ENCODE measurements around the gene PCSK7. TPM values are rescaled to one million over a fixed set of nuclear protein-coding genes. Genes with fewer than 3 reads are reported as not detected.

The PCSK7 gene
- total and polyA plus RNA-seq, 4 experiments from 2014 or later, result 33.3 to 325 (median 192) TPM

DNA sequence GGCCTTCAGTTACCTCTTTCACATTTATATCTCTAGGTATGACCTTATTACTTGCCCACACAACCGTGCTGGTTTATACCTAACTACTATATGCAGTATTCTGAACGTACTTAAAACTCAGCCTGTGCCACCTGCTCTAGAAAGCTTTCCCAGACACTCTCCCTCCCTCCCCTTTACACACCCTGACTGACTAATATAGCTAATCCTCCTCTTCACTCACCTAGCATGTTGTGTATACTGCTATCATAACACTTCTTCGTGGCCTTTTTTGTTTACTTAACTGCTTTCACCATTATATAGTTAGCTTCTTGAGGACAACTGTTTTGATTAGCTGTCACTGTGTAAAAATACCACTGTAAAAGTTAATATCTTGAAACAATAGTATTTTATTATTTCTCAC, 24.1 kb upstream of the PCSK7 start:
- Mint-ChIP-seq H3K4me3 (no peak overlapping the region), H3K36me3 (peaks cover 23 to 31% of the 10 kb centered on the region in 2 donors), H3K27me3 (no peaks in the 10 kb centered on the region), H3K4me1 (peaks cover 0 to 4% (median 3%) of the 10 kb centered on the region in 4 donors), H3K9me3 (no peaks in the 10 kb centered on the region), H3K27ac (peak overlapping the region in 2 of 7 donors; percentile 57 to 79)
- no peak overlapping the region for H3K4me3 ChIP-seq (ENCODE audit: low read length in 2 of 2)
- POLR2A ChIA-PET (ENCODE audit: partially characterized antibody), result interaction anchor here (0.9 kb wide), 1 partner anchor 24 kb away, joined by 3 read pairs; the partner anchor contains the start of genes PCSK7 and RNF214
- H3K4me1 ChIP-seq (ENCODE audit: insufficient read depth, low read length), result no peaks in the 10 kb centered on the region
- no peaks in the 10 kb centered on the region for H3K36me3 ChIP-seq (ENCODE audit: insufficient read depth, low read length)
- CTCF ChIA-PET (ENCODE audit: partially characterized antibody), result no interaction called here
- intact Hi-C loops (cut with micrococcal nuclease), result no loop called here
- no peaks in the 10 kb centered on the region for H3K9me3 ChIP-seq (ENCODE audit: control insufficient read depth in 1 of 2, low read length in 2 of 2)
- no peak overlapping the region for H3K27ac ChIP-seq (ENCODE audit: low read depth, low read length)
- DNase-seq, result no peak
- no peaks in the 10 kb centered on the region for H3K27me3 ChIP-seq (ENCODE audit: insufficient read depth, low read length)

DNA sequence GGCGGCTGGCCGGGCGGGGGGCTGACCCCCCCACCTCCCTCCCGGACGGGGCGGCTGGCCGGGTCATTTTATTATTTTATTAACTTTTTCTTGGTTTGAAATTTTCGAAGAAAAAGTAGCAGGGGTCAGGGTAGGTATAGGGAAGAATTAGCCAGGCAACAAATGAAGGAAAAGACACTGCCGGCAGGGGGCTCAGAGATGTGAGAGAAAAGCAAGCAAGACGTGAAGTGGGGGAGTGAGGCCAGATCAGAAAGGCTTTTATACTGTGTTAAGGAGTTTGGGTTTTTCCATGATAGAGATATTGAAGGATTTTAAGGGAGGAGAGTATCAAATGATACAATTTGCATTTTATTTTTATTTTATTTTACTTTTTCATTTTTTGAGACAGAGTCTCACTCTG, 19.6 kb upstream of the PCSK7 start:
- Histone ChIP-seq H3K9me3 (ENCODE audit: control insufficient read depth in 1 of 2, low read length in 2 of 2) (no peaks in the 10 kb centered on the region), H3K4me1 (ENCODE audit: insufficient read depth, low read length) (no peaks in the 10 kb centered on the region), H3K4me3 (ENCODE audit: low read length in 2 of 2) (no peak overlapping the region), H3K27ac (ENCODE audit: low read depth, low read length) (no peak overlapping the region), H3K27me3 (ENCODE audit: insufficient read depth, low read length) (no peaks in the 10 kb centered on the region), H3K36me3 (ENCODE audit: insufficient read depth, low read length) (peaks cover 10% of the 10 kb centered on the region)
- intact Hi-C loops (cut with micrococcal nuclease), result no loop called here
- Mint-ChIP-seq H3K27me3 (no peaks in the 10 kb centered on the region), H3K9me3 (no peaks in the 10 kb centered on the region), H3K36me3 (peaks cover 38 to 44% of the 10 kb centered on the region in 2 donors), H3K27ac (peak overlapping the region in 1 of 7 donors; percentile 29), H3K4me1 (peaks cover 0 to 9% (median 3%) of the 10 kb centered on the region in 4 donors), H3K4me3 (no peak overlapping the region)
- POLR2A ChIA-PET (ENCODE audit: partially characterized antibody), result no interaction called here
- DNase-seq, result no peak
- CTCF ChIA-PET (ENCODE audit: partially characterized antibody), result no interaction called here

DNA sequence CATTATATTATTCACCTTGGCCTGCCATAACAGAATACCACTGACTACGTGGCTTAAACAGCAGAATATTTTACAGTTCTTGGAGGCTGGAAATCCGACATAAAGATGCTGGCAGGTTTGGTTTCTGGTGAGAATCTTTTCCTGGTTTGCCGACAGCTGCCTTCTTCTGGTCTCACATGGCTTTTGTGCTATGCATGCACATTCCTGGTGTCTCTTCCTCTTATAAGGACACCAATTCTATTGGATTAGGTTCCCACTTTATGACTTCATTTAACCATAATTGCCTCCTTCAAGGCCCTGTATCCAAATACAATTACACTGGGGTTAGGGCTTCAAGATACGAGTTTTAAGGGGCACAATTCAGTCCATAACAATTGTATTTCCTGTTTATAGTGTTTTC, 17.7 kb upstream of the PCSK7 start:
- Mint-ChIP-seq H3K9me3 (no peaks in the 10 kb centered on the region), H3K36me3 (peaks cover 43 to 48% of the 10 kb centered on the region in 2 donors), H3K27me3 (no peaks in the 10 kb centered on the region), H3K27ac (peak overlapping the region in 2 of 7 donors; percentile 4 to 39), H3K4me3 (no peak overlapping the region), H3K4me1 (peaks cover 0 to 9% (median under 1%) of the 10 kb centered on the region in 4 donors)
- POLR2A ChIA-PET (ENCODE audit: partially characterized antibody), result no interaction called here
- no peaks in the 10 kb centered on the region for H3K27me3 ChIP-seq (ENCODE audit: insufficient read depth, low read length)
- DNase-seq, result no peak
- no peaks in the 10 kb centered on the region for H3K9me3 ChIP-seq (ENCODE audit: control insufficient read depth in 1 of 2, low read length in 2 of 2)
- H3K4me3 ChIP-seq (ENCODE audit: low read length in 2 of 2), result no peak overlapping the region
- CTCF ChIA-PET (ENCODE audit: partially characterized antibody), result no interaction called here
- H3K36me3 ChIP-seq (ENCODE audit: insufficient read depth, low read length), result peaks cover 20% of the 10 kb centered on the region
- intact Hi-C loops (cut with micrococcal nuclease), result no loop called here
- no peaks in the 10 kb centered on the region for H3K4me1 ChIP-seq (ENCODE audit: insufficient read depth, low read length)
- no peak overlapping the region for H3K27ac ChIP-seq (ENCODE audit: low read depth, low read length)

DNA sequence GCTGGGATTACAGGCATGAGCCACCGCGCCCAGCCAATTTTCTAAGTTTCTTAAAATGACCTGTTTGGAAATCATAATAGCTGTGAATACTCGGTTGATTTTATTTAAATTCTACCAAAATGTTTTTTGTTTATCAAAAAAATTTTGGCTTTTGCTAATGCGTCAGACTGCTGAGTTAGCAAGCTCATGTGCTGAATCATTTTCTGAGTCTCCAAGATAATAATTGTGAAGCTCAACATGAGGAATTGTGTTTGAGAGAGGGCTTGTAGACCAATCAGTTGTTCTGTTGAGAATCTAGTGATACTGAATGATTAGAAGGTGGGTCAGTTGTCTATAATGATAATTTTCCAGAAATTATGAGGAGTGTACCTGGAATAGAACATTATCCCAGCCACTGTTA, 16.5 kb upstream of the PCSK7 start:
- H3K9me3 ChIP-seq (ENCODE audit: control insufficient read depth in 1 of 2, low read length in 2 of 2), result no peaks in the 10 kb centered on the region
- peaks cover 20% of the 10 kb centered on the region for H3K36me3 ChIP-seq (ENCODE audit: insufficient read depth, low read length)
- no peaks in the 10 kb centered on the region for H3K4me1 ChIP-seq (ENCODE audit: insufficient read depth, low read length)
- no peak overlapping the region for H3K4me3 Mint-ChIP-seq
- no peak overlapping the region for H3K4me3 ChIP-seq (ENCODE audit: low read length in 2 of 2)
- CTCF ChIA-PET (ENCODE audit: partially characterized antibody), result interaction anchor here (1.5 kb wide), 1 partner anchor 22 kb away, joined by 7 read pairs; no protein-coding TSS in a partner anchor
- H3K36me3 Mint-ChIP-seq, result peaks cover 45 to 49% of the 10 kb centered on the region in 2 donors
- no peaks in the 10 kb centered on the region for H3K27me3 ChIP-seq (ENCODE audit: insufficient read depth, low read length)
- intact Hi-C loops (cut with micrococcal nuclease), result no loop called here
- H3K9me3 Mint-ChIP-seq, result no peaks in the 10 kb centered on the region
- POLR2A ChIA-PET (ENCODE audit: partially characterized antibody), result no interaction called here
- no peak for DNase-seq
- peaks cover 0 to 9% (median under 1%) of the 10 kb centered on the region in 4 donors for H3K4me1 Mint-ChIP-seq
- no peak overlapping the region for H3K27ac ChIP-seq (ENCODE audit: low read depth, low read length)
- peak overlapping the region in 2 of 7 donors; percentile 26 to 64 for H3K27ac Mint-ChIP-seq
- H3K27me3 Mint-ChIP-seq, result no peaks in the 10 kb centered on the region

DNA sequence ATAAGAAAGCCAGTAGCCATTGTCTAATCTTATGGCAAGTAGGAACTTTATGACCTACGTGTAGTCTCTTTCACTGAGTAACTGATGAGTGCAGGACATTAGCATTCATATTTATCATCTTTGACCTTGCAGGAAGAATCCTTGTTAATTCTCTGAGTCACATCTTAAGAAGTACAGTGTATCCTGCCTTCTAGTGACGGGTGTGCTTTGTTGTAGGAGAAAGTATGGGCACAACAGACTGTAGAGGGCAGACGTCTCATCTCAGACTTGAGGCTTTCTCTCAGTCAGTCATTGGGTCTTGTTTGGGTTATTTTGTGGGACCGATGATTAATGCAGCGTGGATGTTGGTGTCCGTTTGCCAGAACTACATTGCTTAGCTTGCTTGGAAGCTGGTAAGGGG, 7.4 kb upstream of the PCSK7 start:
- peaks cover 27 to 31% of the 10 kb centered on the region in 2 donors for H3K36me3 Mint-ChIP-seq
- Histone ChIP-seq H3K27ac (ENCODE audit: low read depth, low read length) (no peak overlapping the region), H3K27me3 (ENCODE audit: insufficient read depth, low read length) (no peaks in the 10 kb centered on the region), H3K4me3 (ENCODE audit: low read length in 2 of 2) (no peak overlapping the region), H3K9me3 (ENCODE audit: control insufficient read depth in 1 of 2, low read length in 2 of 2) (no peaks in the 10 kb centered on the region), H3K36me3 (ENCODE audit: insufficient read depth, low read length) (peaks cover 26% of the 10 kb centered on the region), H3K4me1 (ENCODE audit: insufficient read depth, low read length) (peaks cover under 1% of the 10 kb centered on the region)
- DNase-seq, result no peak
- POLR2A ChIA-PET (ENCODE audit: partially characterized antibody), result interaction anchor here (0.8 kb wide), 1 partner anchor 9 kb away, joined by 4 read pairs; no protein-coding TSS in a partner anchor
- CTCF ChIA-PET (ENCODE audit: partially characterized antibody), result no interaction called here
- no peak overlapping the region for H3K4me3 Mint-ChIP-seq
- intact Hi-C loops (cut with micrococcal nuclease), result no loop called here
- H3K9me3 Mint-ChIP-seq, result no peaks in the 10 kb centered on the region
- H3K27ac Mint-ChIP-seq, result peak overlapping the region in 1 of 7 donors; percentile 39
- H3K4me1 Mint-ChIP-seq, result peaks cover 2 to 6% (median 3%) of the 10 kb centered on the region in 4 donors
- H3K27me3 Mint-ChIP-seq, result no peaks in the 10 kb centered on the region

DNA sequence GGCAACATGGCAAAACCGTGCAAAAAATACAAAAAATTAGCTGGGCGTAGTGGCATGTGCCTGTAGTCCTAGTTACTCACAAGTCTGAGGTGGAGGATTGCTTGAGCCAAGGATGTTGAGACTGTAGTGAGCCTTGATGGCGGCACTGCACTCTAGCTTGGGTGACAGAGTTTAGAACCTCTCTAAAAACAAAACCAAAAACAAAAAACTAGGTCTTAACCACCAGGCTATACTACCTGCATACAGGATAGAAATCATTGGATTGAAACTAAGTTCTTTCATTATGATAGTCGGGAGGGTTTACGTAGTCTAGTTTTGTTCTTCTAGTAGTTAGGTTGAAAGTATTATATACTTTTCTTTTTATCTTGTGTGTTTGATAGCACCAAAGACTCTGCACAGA, 6.3 kb upstream of the PCSK7 start:
- no peaks in the 10 kb centered on the region for H3K9me3 Mint-ChIP-seq
- no peaks in the 10 kb centered on the region for H3K27me3 ChIP-seq (ENCODE audit: insufficient read depth, low read length)
- no peaks in the 10 kb centered on the region for H3K27me3 Mint-ChIP-seq
- no peak overlapping the region for H3K27ac ChIP-seq (ENCODE audit: low read depth, low read length)
- no peaks in the 10 kb centered on the region for H3K9me3 ChIP-seq (ENCODE audit: control insufficient read depth in 1 of 2, low read length in 2 of 2)
- no peak overlapping the region for H3K4me3 ChIP-seq (ENCODE audit: low read length in 2 of 2)
- ChIA-PET CTCF (ENCODE audit: partially characterized antibody) (interaction anchor here (0.7 kb wide), 1 partner anchor 73 kb away, joined by 3 read pairs; no protein-coding TSS in a partner anchor), POLR2A (ENCODE audit: partially characterized antibody) (no interaction called here)
- intact Hi-C loops (cut with micrococcal nuclease), result no loop called here
- peaks cover 26% of the 10 kb centered on the region for H3K36me3 ChIP-seq (ENCODE audit: insufficient read depth, low read length)
- DNase-seq, result no peak
- no peak overlapping the region for H3K27ac Mint-ChIP-seq
- no peak overlapping the region for H3K4me3 Mint-ChIP-seq
- peaks cover 11% of the 10 kb centered on the region for H3K4me1 ChIP-seq (ENCODE audit: insufficient read depth, low read length)
- peaks cover 12 to 17% (median 13%) of the 10 kb centered on the region in 4 donors for H3K4me1 Mint-ChIP-seq
- H3K36me3 Mint-ChIP-seq, result peaks cover 22 to 29% of the 10 kb centered on the region in 2 donors

DNA sequence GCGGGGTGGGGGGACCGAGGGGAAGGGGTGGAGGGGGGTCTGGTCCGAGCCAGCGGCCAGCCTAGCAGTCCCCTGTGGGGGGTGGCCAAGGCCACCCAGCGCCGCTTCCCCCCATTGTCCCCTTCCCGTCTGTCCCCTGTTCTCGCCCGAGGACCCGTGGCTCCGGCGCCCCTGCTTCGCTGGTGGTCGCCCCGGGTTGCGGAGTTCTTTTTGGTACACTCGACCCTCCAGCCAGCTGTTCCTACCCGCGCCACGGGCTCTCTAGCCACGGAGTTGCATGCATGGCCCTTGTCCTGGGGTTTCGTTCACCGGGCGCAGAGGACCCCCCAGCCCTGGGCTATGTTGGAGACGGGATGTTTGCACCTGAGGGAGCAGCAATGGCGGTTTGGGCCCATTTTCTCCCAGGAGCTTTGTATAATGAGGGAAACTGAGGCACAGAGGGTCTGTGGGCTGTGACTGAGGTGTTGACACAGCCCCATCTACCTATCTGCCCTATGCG, 1.1 kb upstream of the PCSK7 start:
- H3K27ac ChIP-seq (ENCODE audit: low read depth, low read length), result peak overlapping the region; percentile 35
- peaks cover 21% of the 10 kb centered on the region for H3K36me3 ChIP-seq (ENCODE audit: insufficient read depth, low read length)
- H3K4me1 ChIP-seq (ENCODE audit: insufficient read depth, low read length), result peaks cover 45% of the 10 kb centered on the region
- ChIA-PET CTCF (ENCODE audit: partially characterized antibody) (interaction anchor here (1.3 to 1.4 kb wide), 2 partner anchors 47 to 52 kb away, joined by 3 read pairs; no protein-coding TSS in a partner anchor), POLR2A (ENCODE audit: partially characterized antibody) (interaction anchor here (0.5 to 5.8 kb wide), 7 partner anchors 23 to 1869 kb away, joined by 3 to 68 read pairs (median 4); partner anchors contain the start of genes CEP164, DPAGT1 and PAFAH1B2)
- no peaks in the 10 kb centered on the region for H3K27me3 ChIP-seq (ENCODE audit: insufficient read depth, low read length)
- intact Hi-C loops (cut with micrococcal nuclease), result loop anchor here (1.0 to 5.0 kb wide), 6 partner anchors 48 to 381 kb away; partner anchors contain the start of genes CEP164, PAFAH1B2 and SIDT2
- H3K27me3 Mint-ChIP-seq, result no peaks in the 10 kb centered on the region
- H3K27ac Mint-ChIP-seq, result peak overlapping the region; percentile 81 to 96 (median 89)
- H3K36me3 Mint-ChIP-seq, result peaks cover 20 to 40% of the 10 kb centered on the region in 2 donors
- peak overlapping the region; percentile 48 to 51 for H3K4me3 ChIP-seq (ENCODE audit: low read length in 2 of 2)
- H3K4me1 Mint-ChIP-seq, result peaks cover 27 to 59% (median 47%) of the 10 kb centered on the region in 4 donors
- H3K4me3 Mint-ChIP-seq, result peak overlapping the region; percentile 84 to 89 (median 86)
- H3K9me3 Mint-ChIP-seq, result no peaks in the 10 kb centered on the region
- peak in 1 of 5 donors; percentile 8 for DNase-seq
- H3K9me3 ChIP-seq (ENCODE audit: control insufficient read depth in 1 of 2, low read length in 2 of 2), result no peaks in the 10 kb centered on the region

Measured in CD4-positive, alpha-beta memory T cell (primary cell).